Transverse colon (tissue), 4 donors: Measurements from ENCODE around the gene SAMD13.

Source experiments
- EP300 ChIP-seq: sonication (generic); formaldehyde crosslinking; IDR thresholded peaks from one replicate; pipeline ENCODE4 v1.6.1; 2017; ENCODE audit warnings: antibody characterized with exemption, low read depth
- POLR2AphosphoS5 ChIP-seq, 3 donors: sonication (generic); formaldehyde crosslinking; IDR thresholded peaks; one replicate each; pipeline ENCODE4 v1.6.1; 2016; ENCODE audit warnings: antibody characterized with exemption in 3 of 3
- TF ChIP-seq, protein P1 (sequence below), 5 experiments: fragments of 200-600 bp in 3 of 5; fragments of 450-650 bp in 2 of 5; sonication (generic) in 3 of 5; IDR thresholded peaks; 1 replicate in 2 of 5; 2 replicates in 3 of 5; pipeline ENCODE4 v1.5.1; 2016 to 2017; ENCODE audit warnings: antibody characterized with exemption in 5 of 5, inconsistent platforms in 3 of 5, mild to moderate bottlenecking in 2 of 5, moderate library complexity in 1 of 5

DNA sequence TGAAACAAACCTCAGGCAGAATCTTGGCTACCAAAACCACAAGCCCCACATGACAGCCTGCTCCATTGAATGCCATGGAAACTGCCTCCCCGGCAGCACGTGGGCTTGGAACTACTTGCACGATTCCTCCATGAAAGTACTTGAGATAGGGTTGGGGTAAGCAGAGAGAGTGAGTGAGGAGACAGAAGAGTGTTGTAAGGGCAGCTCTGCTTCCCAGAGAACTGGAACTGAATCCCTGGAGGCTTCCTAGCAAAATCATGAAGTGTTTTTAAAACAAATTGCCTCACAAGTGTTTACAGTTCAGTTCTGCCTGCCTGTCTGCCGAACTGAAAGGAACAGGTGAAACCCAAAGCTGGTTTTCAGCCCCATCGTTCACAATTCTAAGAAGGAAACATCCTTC, 61.5 kb downstream of the SAMD13 start:
- TF ChIP-seq POLR2AphosphoS5 (IDR thresholded peaks at IDR 0.05) (no peak), EP300 (no peak)
- TF ChIP-seq, protein P1, sequence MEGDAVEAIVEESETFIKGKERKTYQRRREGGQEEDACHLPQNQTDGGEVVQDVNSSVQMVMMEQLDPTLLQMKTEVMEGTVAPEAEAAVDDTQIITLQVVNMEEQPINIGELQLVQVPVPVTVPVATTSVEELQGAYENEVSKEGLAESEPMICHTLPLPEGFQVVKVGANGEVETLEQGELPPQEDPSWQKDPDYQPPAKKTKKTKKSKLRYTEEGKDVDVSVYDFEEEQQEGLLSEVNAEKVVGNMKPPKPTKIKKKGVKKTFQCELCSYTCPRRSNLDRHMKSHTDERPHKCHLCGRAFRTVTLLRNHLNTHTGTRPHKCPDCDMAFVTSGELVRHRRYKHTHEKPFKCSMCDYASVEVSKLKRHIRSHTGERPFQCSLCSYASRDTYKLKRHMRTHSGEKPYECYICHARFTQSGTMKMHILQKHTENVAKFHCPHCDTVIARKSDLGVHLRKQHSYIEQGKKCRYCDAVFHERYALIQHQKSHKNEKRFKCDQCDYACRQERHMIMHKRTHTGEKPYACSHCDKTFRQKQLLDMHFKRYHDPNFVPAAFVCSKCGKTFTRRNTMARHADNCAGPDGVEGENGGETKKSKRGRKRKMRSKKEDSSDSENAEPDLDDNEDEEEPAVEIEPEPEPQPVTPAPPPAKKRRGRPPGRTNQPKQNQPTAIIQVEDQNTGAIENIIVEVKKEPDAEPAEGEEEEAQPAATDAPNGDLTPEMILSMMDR (IDR thresholded peaks at IDR 0.05), result no peak
